HG03280 (cell line): ENCODE results near the gene CREBZF.
"Not testable (repeated sequence)": the region's sequence is repeated elsewhere in the genome, so short reads cannot be mapped to it uniquely, and the experiment has no call there.

Experiments
- ATAC-seq: cut with Tn5 transposase; IDR thresholded peaks from one replicate; pipeline ENCODE4 v1.9.1; 2021; ENCODE audit warnings: mild to moderate bottlenecking, moderate library complexity; ENCODE audit not compliant: unreplicated experiment

CREBZF gene

GRCh38 chr11:85627332-85627997 lies 37.5 kb downstream of the CREBZF start, which contains the start of gene DLG2:
DLG2 (minus strand) TSS chr11:85627344.
- no peak for ATAC-seq

- no peak for ATAC-seq
Measured at GRCh38 chr11:85626496-85626895, 38.4 kb downstream of the CREBZF start.

- no peak for ATAC-seq
Measured at GRCh38 chr11:85620256-85620655, 44.7 kb downstream of the CREBZF start.

- no peak for ATAC-seq
Measured at GRCh38 chr11:85619499-85619898, 45.4 kb downstream of the CREBZF start.

GRCh38 chr11:85611643-85612042 lies 53.3 kb downstream of the CREBZF start:
- not testable (repeated sequence) for ATAC-seq
